Measurements from ENCODE around the gene STX10.

GRCh38 chr19:13139633-13140311, 10.4 kb downstream of the STX10 start:
- TF ChIP-seq, protein P1, sequence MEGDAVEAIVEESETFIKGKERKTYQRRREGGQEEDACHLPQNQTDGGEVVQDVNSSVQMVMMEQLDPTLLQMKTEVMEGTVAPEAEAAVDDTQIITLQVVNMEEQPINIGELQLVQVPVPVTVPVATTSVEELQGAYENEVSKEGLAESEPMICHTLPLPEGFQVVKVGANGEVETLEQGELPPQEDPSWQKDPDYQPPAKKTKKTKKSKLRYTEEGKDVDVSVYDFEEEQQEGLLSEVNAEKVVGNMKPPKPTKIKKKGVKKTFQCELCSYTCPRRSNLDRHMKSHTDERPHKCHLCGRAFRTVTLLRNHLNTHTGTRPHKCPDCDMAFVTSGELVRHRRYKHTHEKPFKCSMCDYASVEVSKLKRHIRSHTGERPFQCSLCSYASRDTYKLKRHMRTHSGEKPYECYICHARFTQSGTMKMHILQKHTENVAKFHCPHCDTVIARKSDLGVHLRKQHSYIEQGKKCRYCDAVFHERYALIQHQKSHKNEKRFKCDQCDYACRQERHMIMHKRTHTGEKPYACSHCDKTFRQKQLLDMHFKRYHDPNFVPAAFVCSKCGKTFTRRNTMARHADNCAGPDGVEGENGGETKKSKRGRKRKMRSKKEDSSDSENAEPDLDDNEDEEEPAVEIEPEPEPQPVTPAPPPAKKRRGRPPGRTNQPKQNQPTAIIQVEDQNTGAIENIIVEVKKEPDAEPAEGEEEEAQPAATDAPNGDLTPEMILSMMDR (IDR thresholded peaks at IDR 0.05) = no peak
- TF ChIP-seq POLR2A (IDR thresholded peaks at IDR 0.05) (no peak), EP300 (IDR thresholded peaks at IDR 0.05) (no peak)
